ENCODE measurements around the gene CIDEA.

CIDEA gene

DNA sequence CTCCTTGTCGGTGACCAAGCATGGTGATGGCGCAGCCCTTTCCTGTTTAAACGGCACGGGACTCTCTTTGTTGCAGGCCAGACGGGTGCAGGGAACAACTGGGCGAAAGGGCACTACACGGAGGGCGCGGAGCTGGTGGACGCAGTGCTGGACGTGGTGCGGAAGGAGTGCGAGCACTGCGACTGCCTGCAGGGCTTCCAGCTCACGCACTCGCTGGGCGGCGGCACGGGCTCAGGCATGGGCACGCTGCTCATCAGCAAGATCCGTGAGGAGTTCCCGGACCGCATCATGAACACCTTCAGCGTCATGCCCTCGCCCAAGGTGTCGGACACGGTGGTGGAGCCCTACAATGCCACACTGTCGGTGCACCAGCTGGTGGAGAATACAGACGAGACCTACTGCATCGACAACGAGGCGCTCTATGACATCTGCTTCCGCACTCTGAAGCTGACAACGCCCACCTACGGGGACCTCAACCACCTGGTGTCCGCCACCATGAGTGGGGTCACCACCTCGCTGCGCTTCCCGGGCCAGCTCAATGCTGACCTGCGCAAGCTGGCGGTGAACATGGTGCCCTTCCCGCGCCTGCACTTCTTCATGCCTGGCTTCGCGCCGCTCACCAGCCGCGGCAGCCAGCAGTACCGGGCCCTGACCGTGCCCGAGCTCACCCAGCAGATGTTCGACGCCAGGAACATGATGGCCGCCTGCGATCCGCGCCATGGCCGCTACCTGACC is 71.0 kb downstream of the CIDEA start:
- no peak for DNase-seq

DNA sequence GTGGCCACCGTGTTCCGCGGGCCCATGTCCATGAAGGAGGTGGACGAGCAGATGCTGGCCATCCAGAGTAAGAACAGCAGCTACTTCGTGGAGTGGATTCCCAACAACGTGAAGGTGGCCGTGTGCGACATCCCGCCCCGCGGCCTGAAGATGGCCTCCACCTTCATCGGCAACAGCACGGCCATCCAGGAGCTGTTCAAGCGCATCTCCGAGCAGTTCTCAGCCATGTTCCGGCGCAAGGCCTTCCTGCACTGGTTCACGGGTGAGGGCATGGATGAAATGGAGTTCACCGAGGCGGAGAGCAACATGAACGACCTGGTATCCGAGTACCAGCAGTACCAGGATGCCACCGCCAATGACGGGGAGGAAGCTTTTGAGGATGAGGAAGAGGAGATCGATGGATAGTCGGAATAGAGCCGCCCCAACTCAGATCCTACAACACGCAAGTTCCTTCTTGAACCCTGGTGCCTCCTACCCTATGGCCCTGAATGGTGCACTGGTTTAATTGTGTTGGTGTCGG is 71.6 kb downstream of the CIDEA start:
- DNase-seq, result no peak

DNA sequence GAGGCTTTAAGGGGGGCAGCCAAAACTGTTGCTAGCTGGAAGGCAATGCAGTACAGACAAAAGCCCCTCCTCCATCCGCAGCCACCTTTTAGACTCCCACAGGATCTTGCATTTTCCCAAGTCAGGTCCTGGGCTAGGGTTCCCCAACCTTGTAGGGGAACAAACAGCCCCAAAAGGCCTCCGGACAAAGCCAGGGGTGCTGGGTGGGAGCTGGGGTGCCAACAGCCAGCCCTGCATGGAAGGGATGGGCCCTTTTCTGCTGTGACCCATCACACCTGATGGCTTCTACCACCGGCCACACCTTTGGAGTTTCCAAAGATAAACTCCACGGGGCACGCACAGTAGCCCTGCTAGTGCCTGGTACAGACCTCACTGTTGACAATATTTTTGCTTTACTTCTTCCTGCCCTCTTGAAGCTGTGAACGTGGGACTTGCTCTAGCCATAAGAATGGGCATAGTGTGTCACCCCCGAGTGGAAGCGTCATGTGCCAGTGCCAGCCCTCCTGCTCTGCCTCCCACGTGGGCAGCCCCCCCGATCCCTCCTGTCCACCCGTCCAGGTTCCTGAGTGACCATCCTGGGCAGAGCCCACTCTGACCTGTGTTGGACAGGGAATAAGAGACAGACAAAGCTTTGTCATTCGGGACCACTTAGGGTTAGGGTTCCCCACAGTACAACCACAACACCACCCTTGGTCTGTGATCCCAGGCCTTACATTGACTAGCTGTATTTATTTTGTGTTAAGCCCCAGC is 72.7 kb downstream of the CIDEA start:
- no peak for DNase-seq

All from HCEC 1CT (cell line).